Activated CD4-positive, alpha-beta T cell treated with anti-CD3 and anti-CD28 coated beads, Interleukin-2, Interleukin-4, amounts not matched to agents 100 ng/mL and 50 ng/mL, durations not matched to agents 16 hours and 8 hours (primary cell): Measurements from ENCODE around the gene TMEM51.
"Not testable (repeated sequence)": the region's sequence is repeated elsewhere in the genome, so short reads cannot be mapped to it uniquely, and the experiment has no call there.

Experiments used
- DNase-seq: peaks from one replicate; pipeline ENCODE4 v3.0.0-alpha.2; 2020; ENCODE audit warnings: low spot score

Gene TMEM51

GRCh38 chr1:15154480-15155036, 1.0 kb downstream of the TMEM51 start:
- no peak for DNase-seq

DNA sequence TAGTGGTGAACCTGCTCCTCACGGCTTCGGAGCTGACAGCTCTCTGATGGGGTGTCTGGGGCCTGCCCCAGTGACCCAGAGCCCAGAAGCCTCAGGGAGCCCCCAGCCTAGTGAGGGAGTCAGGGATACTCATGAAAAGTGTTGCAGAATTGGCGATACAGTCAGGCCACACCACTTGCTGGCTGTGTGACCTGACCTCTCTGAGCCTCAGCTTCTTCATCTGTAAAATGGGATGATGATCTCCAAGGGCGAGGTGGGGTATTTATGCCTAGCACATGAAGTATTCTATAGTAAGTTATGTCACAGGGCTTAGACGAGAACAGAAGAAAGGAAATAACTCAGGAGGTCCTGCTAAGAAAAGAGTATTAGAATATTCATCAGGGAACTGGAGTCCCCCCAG, 1.6 kb downstream of the TMEM51 start:
- DNase-seq = no peak

GRCh38 chr1:15155888-15156741, 2.6 kb downstream of the TMEM51 start:
- DNase-seq = no peak

DNA sequence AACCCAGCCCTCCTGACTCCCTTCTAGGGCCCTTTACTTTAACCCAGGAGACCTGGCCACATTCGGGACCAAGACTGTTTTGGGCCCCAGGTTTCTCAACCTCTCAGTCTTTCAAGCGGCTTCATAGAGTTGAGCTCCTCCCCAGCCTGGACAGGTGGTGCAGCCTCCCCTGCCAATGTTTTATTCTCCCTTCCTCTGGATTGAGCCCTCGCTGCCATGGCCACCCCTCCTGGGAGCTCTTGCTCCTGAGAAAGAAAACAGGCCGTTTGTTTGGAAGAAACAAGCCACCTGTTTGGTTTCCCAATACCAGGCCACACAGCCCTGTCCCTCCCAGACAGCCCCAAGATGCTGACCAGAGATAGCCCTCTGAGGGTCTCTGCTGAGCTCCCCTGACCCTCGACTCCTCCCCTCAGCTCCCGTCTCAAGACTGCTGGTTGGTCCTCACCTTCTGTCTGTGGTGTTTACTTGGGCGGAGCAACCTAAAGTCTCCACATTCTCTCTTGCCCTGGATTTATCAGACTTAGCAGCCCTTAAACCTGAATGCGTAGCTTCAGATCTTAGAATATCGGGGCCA, 3.3 kb downstream of the TMEM51 start:
- DNase-seq = no peak

DNA sequence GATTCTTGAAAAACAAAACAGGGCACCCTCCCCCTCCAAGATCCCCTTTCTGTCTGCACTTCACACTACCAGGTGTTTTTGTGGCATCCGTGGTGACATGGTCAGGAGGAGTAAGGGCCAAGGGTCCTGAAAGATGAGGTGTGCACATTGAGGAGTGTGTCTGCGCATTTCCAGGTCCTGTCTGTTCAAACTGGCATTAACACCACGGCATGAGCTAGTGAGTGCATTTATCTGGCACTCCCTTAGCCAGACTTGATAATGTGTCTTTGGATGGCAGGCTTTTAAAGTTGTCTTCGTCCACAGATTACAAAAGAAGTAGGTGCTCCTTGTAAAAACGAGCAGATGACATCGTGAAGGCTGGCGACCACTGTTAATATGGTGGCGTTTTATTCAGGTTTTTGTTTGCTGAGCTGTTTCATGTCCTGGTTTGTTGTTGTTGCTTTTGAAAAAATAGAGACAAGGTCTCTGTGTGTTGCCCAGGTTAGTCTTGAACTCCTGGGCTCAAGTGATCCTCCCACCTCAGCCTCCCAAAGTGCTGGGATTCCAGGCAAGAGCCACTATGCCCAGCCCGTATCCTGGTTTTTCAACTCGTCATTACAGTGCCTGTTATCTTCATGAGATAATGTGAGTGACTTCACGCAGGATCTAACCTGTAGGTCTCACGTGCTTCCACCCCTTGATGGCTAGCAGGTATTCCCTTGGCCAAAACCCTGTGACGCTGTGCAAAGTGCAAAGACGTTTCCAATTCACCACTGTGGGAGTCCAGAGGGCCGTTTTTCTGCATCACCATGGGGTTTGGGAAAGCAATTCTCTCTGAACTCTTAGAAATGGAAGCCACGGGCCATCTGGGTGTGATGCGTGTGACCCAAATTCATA, 4.2 kb downstream of the TMEM51 start:
- DNase-seq = no peak

GRCh38 chr1:15158506-15159165, 5.1 kb downstream of the TMEM51 start:
- DNase-seq = no peak

GRCh38 chr1:15159166-15159555, 5.6 kb downstream of the TMEM51 start:
- DNase-seq = no peak

- DNase-seq = no peak
Observed at GRCh38 chr1:15160626-15161025, 7.1 kb downstream of the TMEM51 start.

DNA sequence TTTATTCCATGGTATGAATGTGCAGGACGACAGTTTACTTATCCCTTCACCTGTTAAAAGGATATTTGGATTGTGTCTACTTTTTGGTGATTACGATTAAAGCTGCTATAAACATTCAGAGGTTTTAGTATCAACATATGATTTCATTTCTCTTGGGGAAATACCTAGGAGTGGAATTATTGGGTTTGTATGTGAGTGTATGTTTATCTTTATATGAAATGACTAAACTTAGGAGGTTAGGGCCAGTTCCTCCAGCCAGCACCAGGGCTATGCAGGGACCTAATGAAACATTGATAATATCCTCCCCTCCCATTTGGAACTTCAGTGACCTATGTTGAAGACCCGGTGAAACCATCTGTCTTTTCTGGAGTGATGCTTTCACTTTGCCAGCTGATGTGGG, 13.8 kb downstream of the TMEM51 start:
- DNase-seq = no peak

GRCh38 chr1:15168479-15168878, 14.9 kb downstream of the TMEM51 start:
- no peak for DNase-seq

DNA sequence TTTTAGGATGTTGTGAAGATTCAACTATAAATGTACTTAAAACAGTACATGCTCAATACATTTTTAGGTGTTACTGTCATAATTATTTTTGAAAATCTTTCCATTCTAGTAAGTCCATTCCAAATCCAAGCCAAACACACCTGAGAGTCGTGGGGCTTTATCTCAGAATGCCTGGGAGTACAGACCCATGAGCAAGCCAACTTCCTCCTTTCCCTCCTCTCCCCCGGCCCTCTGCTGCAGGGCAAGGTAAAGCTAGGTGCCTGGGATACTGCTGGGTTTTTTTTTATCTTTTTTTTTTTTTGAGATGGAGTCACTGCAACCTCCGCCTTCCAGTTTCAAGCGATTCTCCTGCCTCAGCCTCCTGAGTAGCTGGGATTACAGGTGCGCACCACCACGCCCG, 16.5 kb downstream of the TMEM51 start:
- no peak for DNase-seq

- DNase-seq = no peak
Observed at GRCh38 chr1:15171271-15171908, 17.8 kb downstream of the TMEM51 start.

GRCh38 chr1:15172405-15173259, 19.1 kb downstream of the TMEM51 start:
- DNase-seq = no peak

DNA sequence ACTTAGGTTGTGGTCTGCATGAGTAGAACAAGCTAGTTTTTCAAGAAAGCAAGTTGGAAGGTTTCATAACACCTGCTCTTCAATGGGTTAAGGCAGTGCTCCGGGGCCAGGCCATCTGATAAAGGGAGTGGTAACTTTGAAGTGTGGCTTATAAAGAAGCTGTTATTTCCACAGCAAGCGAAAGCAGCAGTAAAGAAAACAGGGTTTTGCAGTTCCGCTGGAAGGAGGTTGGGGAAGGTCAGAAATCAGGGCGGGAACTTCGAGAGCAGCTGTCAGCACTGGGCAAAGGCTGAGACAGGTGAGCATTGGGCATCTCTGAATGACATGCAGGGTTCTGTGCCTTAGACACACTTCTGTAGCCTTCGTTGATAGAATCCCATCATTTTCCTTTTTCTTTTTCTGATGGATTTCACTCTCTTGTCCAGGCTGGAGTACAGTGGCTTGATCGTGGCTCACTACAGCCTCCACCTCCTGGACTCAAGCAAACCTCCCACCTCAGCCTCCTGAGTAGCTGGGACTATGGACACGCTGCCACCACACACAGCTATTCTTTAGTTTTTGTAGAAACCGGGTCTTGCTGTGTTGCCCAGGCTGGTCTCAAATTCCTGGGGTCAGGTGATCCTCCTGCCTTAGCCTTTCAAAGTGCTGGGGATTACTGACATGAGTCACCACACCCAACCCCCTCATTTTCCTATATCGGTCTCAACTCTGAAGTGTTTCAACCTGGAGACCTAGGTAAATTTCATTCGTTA, 20.5 kb downstream of the TMEM51 start:
- DNase-seq = no peak

DNA sequence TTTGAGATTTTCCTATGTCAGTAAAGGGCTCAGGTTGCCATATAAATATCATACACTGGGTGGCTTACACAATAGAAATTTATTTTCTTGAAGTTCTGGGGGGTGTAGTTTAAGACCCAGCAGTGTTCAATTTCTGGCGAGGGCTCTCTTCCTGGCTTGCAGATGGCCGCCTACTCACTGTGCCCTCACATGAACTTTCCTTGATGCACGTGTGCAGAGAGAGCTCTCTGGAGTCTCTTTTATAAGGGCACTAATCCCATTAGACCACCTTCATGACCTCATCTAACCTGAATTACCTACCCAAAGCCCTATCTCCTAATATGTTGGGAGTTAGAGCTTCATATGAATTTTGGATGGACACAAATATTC, 21.1 kb downstream of the TMEM51 start:
- DNase-seq = no peak

DNA sequence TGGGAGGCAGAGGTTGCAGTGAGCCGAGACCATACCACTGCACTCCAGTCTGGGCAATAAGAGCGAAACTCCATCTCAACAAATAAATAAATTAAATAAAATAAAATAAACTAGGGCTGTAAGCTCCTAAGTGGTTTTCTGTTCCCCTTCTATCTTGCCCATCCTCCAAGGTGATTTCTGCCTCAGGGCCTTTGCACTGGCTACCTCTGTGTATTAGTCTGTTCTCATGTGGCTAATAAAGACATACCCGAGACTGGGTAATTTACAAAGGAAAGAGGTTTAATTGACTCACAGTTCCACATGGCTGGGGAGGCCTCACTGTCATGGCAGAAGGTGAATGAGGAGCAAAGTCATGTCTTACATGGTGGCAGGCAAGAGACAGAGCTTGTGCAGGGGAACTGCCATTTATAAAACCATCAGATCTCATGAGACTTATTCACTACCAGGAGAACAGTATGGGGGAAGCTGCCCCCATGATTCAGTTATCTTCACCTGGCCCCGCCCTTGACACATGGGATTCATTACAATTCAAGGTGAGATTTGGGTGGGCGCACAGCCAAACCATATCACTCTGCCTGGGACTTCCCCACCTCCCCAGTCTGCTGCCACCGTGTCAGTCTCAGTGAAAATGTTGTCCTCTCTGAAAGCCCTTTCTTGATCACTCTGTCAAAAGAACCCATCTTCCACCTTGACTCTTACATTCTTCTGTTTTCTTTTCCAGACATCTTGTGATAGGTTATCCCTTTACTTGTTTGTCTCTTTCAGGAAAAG, 22.0 kb downstream of the TMEM51 start:
- DNase-seq = not testable (repeated sequence)

- DNase-seq = no peak
Observed at GRCh38 chr1:15176120-15176519, 22.6 kb downstream of the TMEM51 start.

DNA sequence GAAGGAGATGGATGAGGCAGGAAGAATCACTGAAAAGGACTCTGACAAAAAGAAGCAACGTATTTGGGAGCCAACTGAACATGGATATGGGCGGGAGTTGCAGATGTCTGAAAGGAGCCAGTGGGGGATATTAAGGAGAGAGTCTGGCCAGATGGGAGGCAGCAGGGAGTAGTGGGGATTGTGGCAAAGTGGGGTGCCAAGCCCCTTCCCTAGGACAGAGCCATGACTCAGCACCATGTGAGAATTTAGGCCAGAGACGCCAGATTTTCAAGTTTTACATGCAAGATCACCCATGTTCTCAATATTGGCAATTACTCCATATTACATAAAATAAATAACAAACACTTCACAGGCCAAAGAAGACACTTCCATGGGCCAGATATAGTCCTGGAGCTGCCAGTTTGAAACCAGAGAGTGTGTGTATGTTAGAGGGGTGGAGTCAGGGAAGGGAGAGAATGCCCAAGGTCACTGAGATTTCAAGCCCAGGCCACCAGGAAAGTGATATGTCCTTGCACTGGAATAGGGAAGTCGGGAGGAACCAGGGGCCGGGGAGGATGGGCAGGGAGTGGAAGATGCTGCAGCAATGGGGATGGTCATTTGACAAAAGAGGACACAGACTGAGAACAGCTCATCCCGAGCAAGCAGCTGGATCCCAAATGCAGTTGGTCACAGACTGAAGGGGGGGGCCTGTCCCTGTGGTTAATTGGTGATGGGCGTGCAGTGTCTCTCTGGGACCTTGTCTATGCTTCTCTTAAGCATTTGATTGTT, 23.5 kb downstream of the TMEM51 start:
- DNase-seq = no peak
